ENCODE measurements around the gene PLOD2.

DNA sequence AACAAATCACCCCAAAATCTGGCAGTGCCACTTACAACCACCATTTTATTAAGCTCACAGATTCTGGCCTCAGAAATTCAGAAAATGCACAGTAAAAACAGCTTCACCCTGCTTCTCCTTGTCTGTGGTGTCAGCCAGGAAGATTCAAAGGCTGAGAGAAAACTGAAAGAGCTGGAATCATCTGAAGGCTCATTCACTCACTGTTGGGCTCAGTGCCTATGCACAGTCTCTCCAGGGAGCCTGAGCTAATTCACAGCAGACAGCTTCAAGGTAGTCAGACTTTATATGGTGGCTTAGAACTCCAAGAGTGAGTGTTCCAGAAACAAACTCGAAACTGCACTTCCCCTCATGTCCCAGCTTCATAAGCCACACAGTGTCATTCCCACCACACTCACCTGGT is 16.5 kb upstream of the PLOD2 start:
- TF ChIP-seq, protein P1, sequence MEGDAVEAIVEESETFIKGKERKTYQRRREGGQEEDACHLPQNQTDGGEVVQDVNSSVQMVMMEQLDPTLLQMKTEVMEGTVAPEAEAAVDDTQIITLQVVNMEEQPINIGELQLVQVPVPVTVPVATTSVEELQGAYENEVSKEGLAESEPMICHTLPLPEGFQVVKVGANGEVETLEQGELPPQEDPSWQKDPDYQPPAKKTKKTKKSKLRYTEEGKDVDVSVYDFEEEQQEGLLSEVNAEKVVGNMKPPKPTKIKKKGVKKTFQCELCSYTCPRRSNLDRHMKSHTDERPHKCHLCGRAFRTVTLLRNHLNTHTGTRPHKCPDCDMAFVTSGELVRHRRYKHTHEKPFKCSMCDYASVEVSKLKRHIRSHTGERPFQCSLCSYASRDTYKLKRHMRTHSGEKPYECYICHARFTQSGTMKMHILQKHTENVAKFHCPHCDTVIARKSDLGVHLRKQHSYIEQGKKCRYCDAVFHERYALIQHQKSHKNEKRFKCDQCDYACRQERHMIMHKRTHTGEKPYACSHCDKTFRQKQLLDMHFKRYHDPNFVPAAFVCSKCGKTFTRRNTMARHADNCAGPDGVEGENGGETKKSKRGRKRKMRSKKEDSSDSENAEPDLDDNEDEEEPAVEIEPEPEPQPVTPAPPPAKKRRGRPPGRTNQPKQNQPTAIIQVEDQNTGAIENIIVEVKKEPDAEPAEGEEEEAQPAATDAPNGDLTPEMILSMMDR (optimal IDR thresholded peaks at IDR 0.05 in 1 of 3, IDR thresholded peaks at IDR 0.05 in 1 of 3, conservative IDR thresholded peaks at IDR 0.05 in 1 of 3; ENCODE audit: extremely low read depth in 1 of 3, insufficient read depth in 2 of 3, low read length in 3 of 3), result no peak
- TF ChIP-seq EZH2 (IDR thresholded peaks at IDR 0.05; ENCODE audit: low read length), result no peak
